ENCODE data around the gene DUSP15.

The DUSP15 gene

DNA sequence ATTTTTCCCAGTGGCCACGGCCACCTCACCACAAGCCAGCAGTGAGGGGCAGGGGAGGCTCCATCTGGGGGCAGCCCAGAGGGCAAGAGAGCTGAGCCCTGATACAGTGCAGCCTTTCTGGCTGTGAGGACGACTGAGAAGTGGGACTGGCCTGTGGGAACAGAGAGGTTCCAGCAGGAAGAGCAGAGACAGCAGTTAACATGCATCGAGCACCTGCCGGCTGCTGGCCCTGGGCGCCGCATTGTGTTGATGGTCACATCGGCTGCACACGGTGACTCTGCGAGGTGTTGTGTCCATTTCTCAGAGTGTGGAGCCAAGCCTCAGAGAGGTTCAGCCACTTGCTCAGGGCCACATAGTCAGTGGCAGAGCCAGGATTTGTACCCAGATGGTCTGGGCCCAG lies 34.8 kb downstream of the DUSP15 start:
- Histone ChIP-seq H3K9me3 (ENCODE audit: insufficient read depth, low read length) (no peaks in the 10 kb centered on the region), H3K79me2 (ENCODE audit: insufficient read depth, low read length) (no peaks in the 10 kb centered on the region), H2AFZ (ENCODE audit: low read depth, low read length, severe bottlenecking) (no peak overlapping the region), H3K4me3 (ENCODE audit: insufficient read depth, low read length, poor library complexity, severe bottlenecking) (no peak overlapping the region), H3K9me2 (replicated peaks; ENCODE audit: insufficient read depth, low read length) (no peaks in the 10 kb centered on the region), H4K20me1 (ENCODE audit: low read depth, low read length) (no peaks in the 10 kb centered on the region), H3K27ac (ENCODE audit: low read depth, low read length) (no peak overlapping the region), H3K36me3 (ENCODE audit: low read length) (no peaks in the 10 kb centered on the region), H3F3A (ENCODE audit: insufficient read depth) (no peaks in the 10 kb centered on the region), H3K4me2 (ENCODE audit: low read depth, low read length, poor library complexity, severe bottlenecking) (no peak overlapping the region), H3K27me3 (ENCODE audit: low read length) (no peaks in the 10 kb centered on the region), H3K9ac (ENCODE audit: low read length) (no peak overlapping the region)
- TF ChIP-seq EZH2phosphoT487 (conservative IDR thresholded peaks at IDR 0.05; ENCODE audit: low read length): no peak
- TF ChIP-seq, protein P1, sequence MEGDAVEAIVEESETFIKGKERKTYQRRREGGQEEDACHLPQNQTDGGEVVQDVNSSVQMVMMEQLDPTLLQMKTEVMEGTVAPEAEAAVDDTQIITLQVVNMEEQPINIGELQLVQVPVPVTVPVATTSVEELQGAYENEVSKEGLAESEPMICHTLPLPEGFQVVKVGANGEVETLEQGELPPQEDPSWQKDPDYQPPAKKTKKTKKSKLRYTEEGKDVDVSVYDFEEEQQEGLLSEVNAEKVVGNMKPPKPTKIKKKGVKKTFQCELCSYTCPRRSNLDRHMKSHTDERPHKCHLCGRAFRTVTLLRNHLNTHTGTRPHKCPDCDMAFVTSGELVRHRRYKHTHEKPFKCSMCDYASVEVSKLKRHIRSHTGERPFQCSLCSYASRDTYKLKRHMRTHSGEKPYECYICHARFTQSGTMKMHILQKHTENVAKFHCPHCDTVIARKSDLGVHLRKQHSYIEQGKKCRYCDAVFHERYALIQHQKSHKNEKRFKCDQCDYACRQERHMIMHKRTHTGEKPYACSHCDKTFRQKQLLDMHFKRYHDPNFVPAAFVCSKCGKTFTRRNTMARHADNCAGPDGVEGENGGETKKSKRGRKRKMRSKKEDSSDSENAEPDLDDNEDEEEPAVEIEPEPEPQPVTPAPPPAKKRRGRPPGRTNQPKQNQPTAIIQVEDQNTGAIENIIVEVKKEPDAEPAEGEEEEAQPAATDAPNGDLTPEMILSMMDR (IDR thresholded peaks at IDR 0.05; ENCODE audit: insufficient read depth, low read length, poor library complexity, severe bottlenecking): no peak

DNA sequence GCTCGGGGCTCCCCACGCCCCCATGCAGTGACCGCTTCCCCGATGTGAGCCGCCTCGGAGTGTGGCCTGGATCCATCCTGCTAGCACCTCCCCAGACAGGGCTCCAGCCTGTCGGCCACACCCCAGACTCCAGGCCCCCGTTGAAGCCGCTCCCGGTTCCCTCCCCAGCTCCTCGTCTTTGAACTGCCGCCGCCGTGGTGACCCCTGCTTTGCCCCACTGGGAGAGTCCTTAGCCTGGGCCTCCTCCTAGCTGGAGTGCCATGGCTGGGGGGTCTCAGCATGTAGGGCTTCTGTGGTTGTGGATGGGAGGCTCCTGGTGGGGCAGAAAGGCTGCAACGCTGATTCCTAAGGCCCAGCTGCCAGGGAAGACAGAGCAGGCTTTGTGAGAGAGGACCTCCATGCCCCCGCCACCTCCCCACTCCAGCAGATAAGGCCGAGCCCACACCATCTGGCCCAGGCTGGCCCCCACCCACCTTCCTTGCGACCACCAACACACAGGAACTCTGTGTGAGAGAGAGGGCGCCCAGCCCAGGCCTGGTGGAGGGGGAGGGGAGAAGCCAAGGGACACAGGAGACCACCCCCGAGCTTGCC lies 36.3 kb downstream of the DUSP15 start:
- H3F3A ChIP-seq (ENCODE audit: insufficient read depth): no peaks in the 10 kb centered on the region
- H3K27me3 ChIP-seq (ENCODE audit: low read length): no peaks in the 10 kb centered on the region
- no peak overlapping the region for H3K4me2 ChIP-seq (ENCODE audit: low read depth, low read length, poor library complexity, severe bottlenecking)
- H2AFZ ChIP-seq (ENCODE audit: low read depth, low read length, severe bottlenecking): no peak overlapping the region
- H3K4me3 ChIP-seq (ENCODE audit: insufficient read depth, low read length, poor library complexity, severe bottlenecking): no peak overlapping the region
- H3K79me2 ChIP-seq (ENCODE audit: insufficient read depth, low read length): no peaks in the 10 kb centered on the region
- H3K27ac ChIP-seq (ENCODE audit: low read depth, low read length): no peak overlapping the region
- H3K36me3 ChIP-seq (ENCODE audit: low read length): no peaks in the 10 kb centered on the region
- no peak for TF ChIP-seq EZH2phosphoT487 (conservative IDR thresholded peaks at IDR 0.05; ENCODE audit: low read length)
- H3K9ac ChIP-seq (ENCODE audit: low read length): no peak overlapping the region
- no peaks in the 10 kb centered on the region for H4K20me1 ChIP-seq (ENCODE audit: low read depth, low read length)
- H3K9me2 ChIP-seq (replicated peaks; ENCODE audit: insufficient read depth, low read length): no peaks in the 10 kb centered on the region
- H3K9me3 ChIP-seq (ENCODE audit: insufficient read depth, low read length): no peaks in the 10 kb centered on the region

DNA sequence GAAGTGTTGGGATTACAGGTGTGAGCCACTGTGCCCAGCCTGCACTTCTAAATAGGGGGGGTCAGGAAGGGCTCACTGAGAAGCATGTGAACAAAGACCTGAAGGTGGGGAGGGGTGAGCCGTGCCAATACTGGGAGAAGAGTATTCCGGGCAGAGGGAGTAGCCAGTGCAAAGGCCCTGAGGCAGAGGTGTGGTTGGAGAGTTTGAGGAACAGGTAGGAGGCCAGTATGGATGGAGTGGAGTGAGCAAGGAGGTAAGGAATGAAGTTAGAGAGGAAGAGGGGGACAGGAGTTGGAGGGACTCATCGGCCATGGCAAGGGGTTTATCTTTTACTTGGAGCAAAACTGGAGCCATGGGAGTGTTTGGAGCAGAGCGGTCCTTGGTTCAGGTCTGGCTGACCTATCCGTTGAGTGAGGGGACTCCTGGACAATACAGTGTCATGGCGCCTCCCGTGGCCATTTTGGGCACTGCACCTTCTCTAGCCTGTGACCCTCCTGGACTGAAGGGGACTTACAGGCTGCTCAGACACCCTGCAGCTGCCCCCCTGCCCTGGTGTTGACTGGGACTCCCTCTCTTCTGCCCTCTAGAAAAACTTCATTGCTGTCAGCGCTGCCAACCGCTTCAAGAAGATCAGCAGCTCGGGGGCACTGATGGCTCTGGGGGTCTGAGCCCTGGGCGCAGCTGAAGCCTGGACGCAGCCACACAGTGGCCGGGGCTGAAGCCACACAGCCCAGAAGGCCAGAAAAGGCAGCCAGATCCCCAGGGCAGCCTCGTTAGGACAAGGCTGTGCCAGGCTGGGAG lies 37.0 kb downstream of the DUSP15 start:
- no peaks in the 10 kb centered on the region for H3F3A ChIP-seq (ENCODE audit: insufficient read depth)
- no peak for TF ChIP-seq EZH2phosphoT487 (conservative IDR thresholded peaks at IDR 0.05; ENCODE audit: low read length)
- TF ChIP-seq, protein P1 (IDR thresholded peaks at IDR 0.05; ENCODE audit: insufficient read depth, low read length, poor library complexity, severe bottlenecking): peak; percentile 73
- H2AFZ ChIP-seq (ENCODE audit: low read depth, low read length, severe bottlenecking): no peak overlapping the region
- no peaks in the 10 kb centered on the region for H3K27me3 ChIP-seq (ENCODE audit: low read length)
- no peaks in the 10 kb centered on the region for H3K9me3 ChIP-seq (ENCODE audit: insufficient read depth, low read length)
- H3K27ac ChIP-seq (ENCODE audit: low read depth, low read length): no peak overlapping the region
- H3K9ac ChIP-seq (ENCODE audit: low read length): no peak overlapping the region
- H3K36me3 ChIP-seq (ENCODE audit: low read length): no peaks in the 10 kb centered on the region
- no peaks in the 10 kb centered on the region for H4K20me1 ChIP-seq (ENCODE audit: low read depth, low read length)
- H3K4me2 ChIP-seq (ENCODE audit: low read depth, low read length, poor library complexity, severe bottlenecking): no peak overlapping the region
- no peak overlapping the region for H3K4me3 ChIP-seq (ENCODE audit: insufficient read depth, low read length, poor library complexity, severe bottlenecking)
- H3K79me2 ChIP-seq (ENCODE audit: insufficient read depth, low read length): no peaks in the 10 kb centered on the region
- no peaks in the 10 kb centered on the region for H3K9me2 ChIP-seq (replicated peaks; ENCODE audit: insufficient read depth, low read length)

DNA sequence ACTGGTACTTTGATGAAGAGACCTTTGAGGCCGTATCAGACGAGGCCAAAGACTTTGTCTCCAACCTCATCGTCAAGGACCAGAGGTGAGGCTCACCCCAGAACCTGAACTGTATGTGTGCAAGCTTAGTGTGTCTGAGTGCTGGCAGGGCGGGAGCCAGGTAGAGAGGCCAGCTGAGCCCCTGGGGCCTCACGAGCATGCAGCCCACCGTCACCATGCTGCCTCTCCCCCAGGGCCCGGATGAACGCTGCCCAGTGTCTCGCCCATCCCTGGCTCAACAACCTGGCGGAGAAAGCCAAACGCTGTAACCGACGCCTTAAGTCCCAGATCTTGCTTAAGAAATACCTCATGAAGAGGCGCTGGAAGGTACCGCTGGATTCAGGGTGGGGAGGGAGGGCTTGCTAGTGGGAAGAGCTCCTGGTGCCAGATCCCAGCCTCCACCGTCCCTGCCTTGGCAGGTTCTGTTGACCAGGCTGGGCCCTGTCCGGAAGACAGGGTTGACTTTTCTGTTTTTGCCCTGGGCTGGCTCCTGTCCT lies 38.5 kb downstream of the DUSP15 start:
- Histone ChIP-seq H4K20me1 (ENCODE audit: low read depth, low read length) (no peaks in the 10 kb centered on the region), H2AFZ (ENCODE audit: low read depth, low read length, severe bottlenecking) (no peak overlapping the region)

More for the DNA sequence above, 38.5 kb downstream of the DUSP15 start:
- no peaks in the 10 kb centered on the region for H3K9me3 ChIP-seq (ENCODE audit: insufficient read depth, low read length)
- H3K9me2 ChIP-seq (replicated peaks; ENCODE audit: insufficient read depth, low read length): no peaks in the 10 kb centered on the region
- no peak overlapping the region for H3K27ac ChIP-seq (ENCODE audit: low read depth, low read length)
- H3K27me3 ChIP-seq (ENCODE audit: low read length): no peaks in the 10 kb centered on the region
- H3K36me3 ChIP-seq (ENCODE audit: low read length): no peaks in the 10 kb centered on the region
- no peaks in the 10 kb centered on the region for H3K79me2 ChIP-seq (ENCODE audit: insufficient read depth, low read length)
- TF ChIP-seq, protein P1 (IDR thresholded peaks at IDR 0.05; ENCODE audit: insufficient read depth, low read length, poor library complexity, severe bottlenecking): no peak
- TF ChIP-seq EZH2phosphoT487 (conservative IDR thresholded peaks at IDR 0.05; ENCODE audit: low read length): no peak
- H3F3A ChIP-seq (ENCODE audit: insufficient read depth): no peaks in the 10 kb centered on the region
- no peak overlapping the region for H3K4me2 ChIP-seq (ENCODE audit: low read depth, low read length, poor library complexity, severe bottlenecking)
- no peak overlapping the region for H3K4me3 ChIP-seq (ENCODE audit: insufficient read depth, low read length, poor library complexity, severe bottlenecking)
- no peak overlapping the region for H3K9ac ChIP-seq (ENCODE audit: low read length)

Measured in SU-DHL-6 (cell line).